NCI-H2107 treated with DMSO at 0.1 percent for 48 hours (cell line): ENCODE data around the gene TRIM46.

Source experiments
- DNase-seq: peaks from one replicate; lab custom pipeline; 2025; ENCODE audit not compliant: unreplicated experiment; lab: John Stamatoyannopoulos, UW

TRIM46 gene, protein sequence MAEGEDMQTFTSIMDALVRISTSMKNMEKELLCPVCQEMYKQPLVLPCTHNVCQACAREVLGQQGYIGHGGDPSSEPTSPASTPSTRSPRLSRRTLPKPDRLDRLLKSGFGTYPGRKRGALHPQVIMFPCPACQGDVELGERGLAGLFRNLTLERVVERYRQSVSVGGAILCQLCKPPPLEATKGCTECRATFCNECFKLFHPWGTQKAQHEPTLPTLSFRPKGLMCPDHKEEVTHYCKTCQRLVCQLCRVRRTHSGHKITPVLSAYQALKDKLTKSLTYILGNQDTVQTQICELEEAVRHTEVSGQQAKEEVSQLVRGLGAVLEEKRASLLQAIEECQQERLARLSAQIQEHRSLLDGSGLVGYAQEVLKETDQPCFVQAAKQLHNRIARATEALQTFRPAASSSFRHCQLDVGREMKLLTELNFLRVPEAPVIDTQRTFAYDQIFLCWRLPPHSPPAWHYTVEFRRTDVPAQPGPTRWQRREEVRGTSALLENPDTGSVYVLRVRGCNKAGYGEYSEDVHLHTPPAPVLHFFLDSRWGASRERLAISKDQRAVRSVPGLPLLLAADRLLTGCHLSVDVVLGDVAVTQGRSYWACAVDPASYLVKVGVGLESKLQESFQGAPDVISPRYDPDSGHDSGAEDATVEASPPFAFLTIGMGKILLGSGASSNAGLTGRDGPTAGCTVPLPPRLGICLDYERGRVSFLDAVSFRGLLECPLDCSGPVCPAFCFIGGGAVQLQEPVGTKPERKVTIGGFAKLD

DNA sequence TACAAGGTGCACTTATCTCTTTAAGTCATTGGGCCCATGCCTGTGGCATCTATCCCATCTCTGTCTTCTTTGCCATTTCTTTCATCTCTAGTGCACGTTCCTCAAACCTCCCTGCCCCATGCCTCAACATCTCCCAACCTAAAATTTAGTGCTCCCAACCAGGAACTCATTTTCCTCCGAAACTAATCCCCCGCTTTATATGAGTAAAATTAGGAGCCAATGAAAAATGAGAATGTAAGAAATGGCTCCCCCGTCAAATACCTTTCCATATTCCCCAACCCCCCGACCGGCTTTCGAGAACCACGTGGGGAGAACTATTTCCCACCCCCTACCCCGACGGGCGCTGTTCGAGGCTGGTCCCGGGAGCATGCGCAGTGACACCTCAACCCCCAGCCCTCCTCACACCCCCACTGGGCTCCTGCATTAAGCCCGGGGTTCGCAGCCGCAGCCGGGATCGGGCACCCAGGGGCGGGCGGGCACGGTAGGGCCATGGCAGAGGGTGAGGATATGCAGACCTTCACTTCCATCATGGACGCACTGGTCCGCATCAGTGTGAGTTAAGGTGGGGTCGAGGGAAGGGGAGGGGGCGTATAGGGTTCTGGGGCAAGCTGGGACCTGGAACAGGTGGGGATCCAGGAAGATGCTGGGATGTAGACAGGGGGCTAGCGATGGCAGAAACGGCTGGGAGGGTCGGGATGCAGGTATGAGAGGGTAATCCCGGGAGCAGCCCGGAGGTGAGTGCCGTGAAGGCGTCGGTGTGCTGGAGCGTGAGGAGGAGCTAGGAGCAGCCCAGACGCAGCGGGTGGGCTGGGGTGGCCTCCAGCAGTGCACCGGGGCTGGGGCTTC lies at the start of gene TRIM46:
Gene TRIM46 (plus strand): TSS at position 372 of the 846 bp plus-strand sequence. CDS start 118 bp downstream, at position 490.
- DNase-seq: peak; percentile 71

DNA sequence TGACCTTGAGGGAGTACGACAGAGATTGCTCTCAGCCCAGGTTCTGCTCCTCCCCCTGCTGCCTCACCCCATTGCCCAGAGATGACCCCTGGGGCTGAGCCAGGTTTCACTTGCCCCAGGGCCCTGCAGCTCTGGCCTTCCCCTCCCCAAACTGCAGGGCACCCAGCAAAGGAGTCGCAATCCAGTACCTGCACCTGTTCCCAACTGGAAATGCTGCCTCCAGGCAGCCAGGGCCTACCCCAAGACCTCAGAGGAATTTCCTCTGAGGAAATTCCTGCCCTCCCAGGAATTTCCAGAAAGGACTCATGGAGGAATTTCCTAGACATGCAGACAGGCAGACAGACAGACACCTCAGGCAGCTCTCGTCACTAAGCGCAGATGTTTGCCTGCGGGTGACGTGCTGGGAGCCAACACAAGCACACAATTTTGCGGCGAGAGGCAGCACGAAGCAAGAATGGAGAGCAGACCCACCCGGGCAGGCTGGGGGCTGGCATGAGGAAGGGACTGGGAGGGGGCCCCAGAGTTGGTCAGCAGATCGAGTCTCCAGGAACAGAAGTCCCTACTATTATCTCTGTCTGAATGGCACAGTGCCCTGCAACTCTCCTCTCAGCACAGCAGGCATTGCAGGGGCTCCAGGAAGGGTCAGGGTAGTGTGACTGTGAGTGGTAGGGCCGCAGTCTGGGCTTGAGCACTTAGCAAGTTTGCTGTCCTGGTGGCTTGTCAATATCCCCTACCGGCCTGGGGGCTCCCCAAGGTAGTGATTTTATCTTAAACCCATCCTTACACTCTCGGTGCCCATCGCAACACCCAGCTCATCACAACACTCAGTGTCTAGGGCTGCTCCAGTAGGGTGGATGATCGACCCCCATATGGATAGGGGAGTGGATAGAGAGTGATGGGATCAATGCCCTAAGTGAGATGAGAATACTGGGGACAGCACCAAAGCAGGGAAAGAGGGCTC lies 48.9 kb upstream of the TRIM46 start:
- no peak for DNase-seq

DNA sequence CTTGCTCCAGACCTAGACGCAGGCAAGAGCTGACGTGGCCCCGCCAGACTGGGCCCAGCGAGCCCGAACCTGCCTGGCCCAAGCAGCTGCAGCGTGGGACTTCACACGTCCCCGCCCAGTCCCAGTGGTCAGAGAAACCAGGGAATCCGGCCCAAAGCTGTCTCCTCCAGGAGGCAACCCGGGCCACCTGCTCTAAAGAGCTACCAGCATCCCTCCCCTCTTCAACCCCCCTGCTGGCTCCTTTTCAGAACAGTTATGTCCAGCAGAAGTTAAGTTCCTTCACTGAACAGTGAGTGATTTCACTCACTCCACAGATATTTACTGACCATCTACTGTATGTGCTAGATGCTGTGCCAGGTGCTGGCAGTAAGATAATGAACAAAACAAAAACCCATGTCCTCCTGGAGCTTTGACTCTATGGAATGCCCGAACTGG lies 48.1 kb upstream of the TRIM46 start:
- no peak for DNase-seq

DNA sequence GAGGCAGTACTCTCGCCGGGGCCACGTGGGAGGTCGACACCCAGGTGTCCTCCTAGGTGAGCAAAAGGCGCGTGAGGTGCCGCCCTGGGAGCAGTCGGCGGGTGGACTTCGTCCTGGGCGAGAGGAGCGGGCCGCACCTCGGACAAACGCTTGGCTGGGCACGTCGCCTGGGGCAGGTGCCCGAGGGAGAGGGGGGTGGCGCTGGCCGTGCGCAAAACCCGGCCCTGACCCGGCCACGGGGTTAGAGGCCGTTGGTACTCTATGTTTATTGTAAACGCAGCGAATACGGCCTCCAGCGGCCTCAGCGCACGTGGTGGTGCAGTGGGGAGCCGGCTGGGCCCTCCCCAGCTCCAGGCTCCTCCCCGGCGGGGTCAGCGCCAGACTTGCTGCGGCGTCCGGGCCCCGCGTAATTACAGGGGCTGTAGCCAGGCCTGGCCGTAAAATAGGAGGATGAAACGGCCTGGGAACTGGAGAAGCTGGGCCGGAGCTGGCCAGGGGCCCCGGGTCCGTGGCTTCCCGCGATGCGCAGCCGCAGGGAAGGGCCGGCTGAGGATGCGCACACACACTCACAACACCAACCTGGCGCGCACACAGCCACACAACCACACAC lies 47.6 kb upstream of the TRIM46 start:
- DNase-seq: no peak

DNA sequence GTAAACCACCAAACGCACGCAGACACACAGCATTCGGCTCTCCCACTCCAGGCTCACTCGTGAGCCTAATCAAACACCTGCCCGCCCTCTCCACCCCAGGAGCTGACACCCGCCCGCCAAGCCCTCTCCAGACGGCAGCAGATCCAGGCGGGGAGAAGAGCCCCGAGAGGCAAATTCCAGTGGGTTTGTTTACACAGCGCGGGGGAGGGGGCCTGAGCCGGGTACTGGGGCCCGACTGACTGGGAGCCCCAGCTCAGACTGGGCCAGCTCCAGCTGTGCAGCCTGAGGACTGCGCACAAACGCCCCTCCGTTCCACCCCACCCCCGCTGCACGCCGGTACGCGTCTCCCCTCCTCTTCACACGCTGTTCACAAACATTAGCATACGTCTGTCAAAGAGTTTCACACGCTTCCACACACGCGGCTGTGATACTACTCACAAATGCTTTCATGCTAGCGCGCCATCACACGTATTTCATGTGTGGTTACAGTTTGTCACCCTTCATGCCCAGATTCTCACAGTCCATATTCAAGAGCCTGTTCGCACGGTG lies 47.0 kb upstream of the TRIM46 start:
- peak; percentile 56 for DNase-seq

DNA sequence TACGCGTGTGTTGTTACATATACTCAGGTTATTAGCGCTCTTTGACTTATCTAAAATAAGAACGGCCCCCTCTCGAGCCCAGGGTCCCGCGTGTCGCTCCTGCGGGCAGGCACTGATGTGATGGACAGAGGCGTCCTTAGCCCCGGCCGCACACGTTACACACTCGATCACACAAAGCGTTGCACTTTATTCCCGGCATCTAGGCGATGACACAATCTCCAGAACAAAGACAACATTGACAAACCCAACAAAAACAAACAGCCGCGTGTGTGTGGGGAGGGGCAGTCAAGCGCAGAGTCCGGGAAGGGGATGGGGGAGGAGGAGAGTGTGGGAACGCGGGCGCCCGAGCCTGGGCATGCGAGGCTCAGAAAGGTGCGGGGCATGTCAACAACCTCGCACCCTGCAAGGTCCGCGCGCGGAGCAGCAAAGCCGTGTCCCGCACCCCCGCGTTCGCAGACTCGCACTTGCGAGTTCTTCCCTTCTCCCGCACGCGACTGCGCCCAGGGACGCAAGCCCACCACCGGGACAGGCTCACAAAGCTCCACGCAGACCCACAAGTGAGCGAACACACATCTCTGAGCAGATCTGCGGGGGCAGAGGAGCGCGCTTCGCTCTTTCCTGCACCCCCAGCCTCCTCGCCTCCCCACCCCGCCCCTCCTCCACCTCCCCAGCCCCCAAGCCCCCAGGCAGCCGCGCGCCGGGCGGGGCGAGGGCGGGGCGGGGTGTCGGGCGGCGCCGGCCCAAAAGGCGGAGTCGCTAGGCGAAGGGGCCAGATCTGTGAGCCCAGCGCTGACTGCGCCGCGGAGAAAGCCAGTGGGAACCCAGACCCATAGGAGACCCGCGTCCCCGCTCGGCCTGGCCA lies 46.3 kb upstream of the TRIM46 start, which contains the start of gene EFNA1:
Gene EFNA1 (plus strand): TSS at position 772 of the 862 bp plus-strand sequence. CDS start 102 bp downstream, outside the sequence.
- peak; percentile 51 for DNase-seq

DNA sequence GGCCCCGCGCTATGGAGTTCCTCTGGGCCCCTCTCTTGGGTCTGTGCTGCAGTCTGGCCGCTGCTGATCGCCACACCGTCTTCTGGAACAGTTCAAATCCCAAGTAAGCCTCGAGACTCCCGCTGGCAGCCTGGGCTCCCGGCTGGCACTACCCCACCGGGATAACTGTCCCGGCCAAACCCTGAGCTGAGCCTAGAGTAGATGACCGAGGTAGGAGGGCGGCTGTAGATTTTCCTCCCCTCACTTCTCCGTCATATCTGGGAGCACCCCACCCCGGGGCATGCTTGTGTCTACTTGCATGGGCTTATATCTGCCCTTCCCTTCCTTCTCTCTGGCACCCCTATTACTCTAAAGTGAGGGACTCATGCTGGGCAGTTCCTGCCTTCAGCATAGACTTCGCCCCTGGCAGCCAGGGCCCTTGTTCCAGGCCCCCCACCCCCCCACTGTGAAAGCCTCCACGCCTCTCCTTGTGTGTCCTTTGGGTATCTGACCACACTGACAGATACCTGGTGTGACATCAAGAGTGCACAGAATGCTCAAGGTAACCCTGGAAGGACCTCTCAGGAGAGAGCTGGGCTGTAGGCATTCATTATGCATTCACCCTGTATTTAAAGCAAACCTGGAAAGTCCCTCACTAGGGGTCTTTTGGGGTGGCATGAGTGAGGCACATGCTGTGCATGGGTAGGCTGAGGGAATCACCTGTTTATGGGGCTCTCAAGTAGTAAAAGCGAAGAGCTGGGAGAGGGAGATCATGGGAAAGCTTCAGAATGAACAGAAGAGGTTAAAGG lies 45.5 kb upstream of the TRIM46 start:
- DNase-seq: no peak

DNA sequence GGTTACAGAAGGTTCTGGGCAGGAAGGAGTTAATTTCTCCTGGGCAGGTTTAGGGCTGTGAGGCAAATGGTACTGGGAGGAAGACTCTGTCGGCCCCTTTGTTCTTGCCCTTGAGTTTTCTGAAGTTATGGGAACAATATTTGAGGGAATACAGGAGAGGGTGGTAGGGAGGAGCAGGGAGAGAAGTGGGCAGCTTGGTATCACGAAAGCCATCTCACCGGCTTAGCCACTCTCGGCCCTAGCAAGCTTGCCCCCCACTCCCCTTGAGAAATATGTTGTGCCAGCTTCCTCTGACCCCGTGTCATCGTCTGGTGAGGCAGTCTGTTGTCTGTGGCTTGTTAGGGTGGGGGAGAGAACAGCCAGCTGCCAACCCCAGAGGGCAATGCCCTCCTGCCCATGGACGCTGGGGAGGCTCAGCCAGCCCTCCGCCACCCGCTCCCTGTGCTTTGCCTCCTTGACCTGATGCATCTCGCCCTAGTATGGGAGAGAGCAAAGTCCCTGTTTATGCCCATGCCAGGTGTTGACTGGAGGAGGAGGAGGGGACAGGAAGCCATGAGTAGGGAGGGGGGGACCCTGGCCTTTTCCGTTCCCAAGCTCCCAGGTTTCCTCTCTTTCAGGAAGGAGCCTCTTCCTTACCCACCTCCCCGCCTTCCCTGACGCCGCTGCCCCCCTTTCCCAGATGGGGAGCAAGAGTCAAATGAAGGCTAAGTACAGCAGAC lies 44.7 kb upstream of the TRIM46 start:
- DNase-seq: no peak

DNA sequence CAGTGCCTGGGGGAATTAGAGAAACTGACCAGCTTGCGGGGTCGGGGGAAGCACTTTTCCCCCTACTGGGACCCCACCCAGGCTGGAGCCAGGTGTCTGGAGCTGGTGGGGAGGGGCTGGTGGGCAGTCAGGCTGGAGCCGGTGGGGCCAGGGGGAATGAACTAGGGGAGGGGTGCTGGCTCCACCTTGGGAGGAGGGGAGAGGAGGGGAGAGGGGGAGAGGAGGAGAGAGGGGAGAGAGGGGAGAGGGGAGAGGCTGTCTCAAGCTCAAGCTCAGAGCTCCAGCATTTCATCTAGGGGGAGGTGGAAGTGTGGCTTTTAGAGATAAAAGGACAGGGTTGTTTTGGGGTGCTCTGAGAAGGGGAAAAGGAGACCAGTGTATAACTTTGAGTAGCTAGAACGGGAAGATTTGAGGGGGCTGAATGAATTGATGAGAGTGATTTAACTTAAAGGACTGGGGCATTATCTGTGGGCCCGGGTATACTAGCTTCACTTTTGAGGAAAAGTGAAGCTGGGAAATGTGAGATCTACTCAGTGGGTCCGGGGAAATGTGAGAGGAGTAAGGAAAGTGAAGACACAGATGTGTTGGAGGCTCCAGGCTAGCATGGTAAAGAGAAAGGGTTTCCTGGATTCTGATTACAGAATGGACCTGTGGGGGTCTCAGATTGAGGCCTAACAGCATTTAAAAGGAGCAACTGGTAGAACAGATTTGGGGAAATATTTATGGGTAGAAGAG lies 43.2 kb upstream of the TRIM46 start:
- no peak for DNase-seq

DNA sequence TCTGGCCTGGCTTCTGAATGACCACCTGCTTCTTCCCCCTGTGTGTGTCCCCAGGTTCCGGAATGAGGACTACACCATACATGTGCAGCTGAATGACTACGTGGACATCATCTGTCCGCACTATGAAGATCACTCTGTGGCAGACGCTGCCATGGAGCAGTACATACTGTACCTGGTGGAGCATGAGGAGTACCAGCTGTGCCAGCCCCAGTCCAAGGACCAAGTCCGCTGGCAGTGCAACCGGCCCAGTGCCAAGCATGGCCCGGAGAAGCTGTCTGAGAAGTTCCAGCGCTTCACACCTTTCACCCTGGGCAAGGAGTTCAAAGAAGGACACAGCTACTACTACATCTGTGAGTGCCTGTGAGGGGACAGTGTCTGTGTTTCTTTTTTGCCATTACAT lies 42.4 kb upstream of the TRIM46 start:
- DNase-seq: no peak

DNA sequence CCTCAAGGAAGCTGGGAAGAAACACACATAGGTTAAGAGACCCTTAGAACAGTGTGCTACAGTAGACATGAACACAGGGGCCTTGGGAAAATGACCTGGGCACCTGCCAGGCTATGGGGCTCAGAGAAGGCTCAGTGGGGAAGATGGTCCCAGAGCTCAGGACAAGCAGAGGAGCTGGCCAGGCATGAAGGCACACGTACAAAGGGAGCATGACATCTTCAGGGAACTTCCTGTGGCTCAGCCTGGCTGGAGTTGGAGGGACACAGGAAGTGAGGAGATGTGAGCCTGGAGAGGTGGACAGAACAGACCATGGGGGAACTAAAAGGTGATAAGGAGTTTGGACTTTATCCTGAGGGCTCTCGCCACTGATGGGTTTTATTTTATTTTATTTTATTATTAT lies 41.8 kb upstream of the TRIM46 start:
- DNase-seq: no peak

DNA sequence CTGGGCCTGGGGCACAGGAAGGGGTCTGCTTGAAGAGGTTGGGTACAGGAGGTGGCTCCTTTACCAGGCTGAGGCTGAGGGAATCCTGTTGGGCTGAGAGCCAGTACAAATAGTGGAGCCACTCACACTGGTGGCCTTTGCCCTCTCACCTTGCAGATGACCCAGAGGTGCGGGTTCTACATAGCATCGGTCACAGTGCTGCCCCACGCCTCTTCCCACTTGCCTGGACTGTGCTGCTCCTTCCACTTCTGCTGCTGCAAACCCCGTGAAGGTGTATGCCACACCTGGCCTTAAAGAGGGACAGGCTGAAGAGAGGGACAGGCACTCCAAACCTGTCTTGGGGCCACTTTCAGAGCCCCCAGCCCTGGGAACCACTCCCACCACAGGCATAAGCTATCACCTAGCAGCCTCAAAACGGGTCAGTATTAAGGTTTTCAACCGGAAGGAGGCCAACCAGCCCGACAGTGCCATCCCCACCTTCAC lies 39.8 kb upstream of the TRIM46 start:
- DNase-seq: no peak

DNA sequence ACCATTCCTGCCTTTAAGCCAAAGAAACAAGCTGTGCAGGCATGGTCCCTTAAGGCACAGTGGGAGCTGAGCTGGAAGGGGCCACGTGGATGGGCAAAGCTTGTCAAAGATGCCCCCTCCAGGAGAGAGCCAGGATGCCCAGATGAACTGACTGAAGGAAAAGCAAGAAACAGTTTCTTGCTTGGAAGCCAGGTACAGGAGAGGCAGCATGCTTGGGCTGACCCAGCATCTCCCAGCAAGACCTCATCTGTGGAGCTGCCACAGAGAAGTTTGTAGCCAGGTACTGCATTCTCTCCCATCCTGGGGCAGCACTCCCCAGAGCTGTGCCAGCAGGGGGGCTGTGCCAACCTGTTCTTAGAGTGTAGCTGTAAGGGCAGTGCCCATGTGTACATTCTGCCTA lies 39.3 kb upstream of the TRIM46 start:
- DNase-seq: no peak

DNA sequence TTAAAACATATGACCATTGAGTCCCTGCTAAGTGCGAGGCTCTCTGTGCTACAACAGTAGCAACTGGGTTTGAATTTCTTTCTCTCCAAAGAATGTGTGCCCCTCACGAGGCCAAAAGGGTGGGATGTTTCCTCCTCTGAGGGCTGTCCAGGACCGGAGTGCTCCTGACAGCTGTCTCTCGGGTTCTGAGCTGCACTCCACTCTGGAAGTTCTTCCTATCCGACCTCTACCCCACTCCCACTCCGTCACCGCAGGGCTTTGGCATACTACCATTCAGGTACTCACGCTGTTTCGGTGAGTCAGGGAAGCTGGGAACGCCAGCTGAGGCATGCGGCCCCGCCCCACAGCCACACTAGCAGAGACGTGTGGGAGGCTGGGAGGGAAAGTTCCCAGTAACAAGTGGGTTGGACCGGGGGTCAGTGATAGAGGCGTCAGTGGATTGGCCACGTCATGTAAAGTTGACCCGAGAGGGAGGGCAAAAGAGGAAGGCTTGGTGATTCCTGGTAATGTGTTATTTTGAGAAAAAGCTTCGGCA lies 38.7 kb upstream of the TRIM46 start:
- DNase-seq: peak; percentile 42

DNA sequence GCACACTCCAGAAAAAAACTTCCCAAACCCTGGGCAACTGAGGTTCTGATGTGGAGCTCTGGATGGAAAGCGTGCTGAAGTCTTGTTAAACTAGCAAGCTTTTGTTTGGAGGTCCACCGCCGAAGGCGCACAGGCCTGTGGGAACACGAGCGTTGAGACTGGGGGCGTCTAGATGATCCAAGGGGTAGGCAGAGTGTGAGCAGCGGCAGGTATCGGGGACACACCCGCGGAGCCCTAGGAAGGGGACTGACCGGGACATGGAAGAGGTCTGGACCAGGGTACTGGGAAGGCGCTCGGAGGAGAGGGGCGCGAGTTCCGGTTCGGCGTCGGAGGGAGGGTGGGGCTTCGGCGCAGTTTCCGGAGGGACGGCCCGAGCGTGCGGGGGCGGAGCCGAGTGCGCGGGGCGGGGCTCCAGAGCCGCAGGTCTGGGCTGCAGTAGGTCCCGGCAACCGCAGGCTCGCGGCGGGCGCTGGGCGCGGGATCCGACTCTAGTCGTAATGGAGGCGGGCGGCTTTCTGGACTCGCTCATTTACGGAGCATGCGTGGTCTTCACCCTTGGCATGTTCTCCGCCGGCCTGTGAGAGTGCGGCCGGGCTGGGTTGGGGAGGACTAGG lies 38.1 kb upstream of the TRIM46 start, which contains the start of gene SLC50A1:
Gene SLC50A1 (plus strand): TSS at position 438 of the 614 bp plus-strand sequence. CDS start 60 bp downstream, at position 498.
- peak; percentile 89 for DNase-seq
